Muscle of arm (tissue), 14 donors: ENCODE results near the gene GSAP. TPM values are rescaled to one million over a fixed set of nuclear protein-coding genes. Genes with fewer than 3 reads are reported as not detected.
A peak's percentile ranks its signal among the peaks of the same experiment; 100 is the strongest.
"Not testable (repeated sequence)": the region's sequence is repeated elsewhere in the genome, so short reads cannot be mapped to it uniquely, and the experiment has no call there.

ENCODE experiments used
- DNase-seq: peaks from one replicate; pipeline ENCODE4 v3.0.0-alpha.2; 2013
- long read RNA-seq, 11 donors: transcript quantifications; one replicate each; lab custom pipeline, GENCODE V29; 2026
- polyA plus RNA-seq, 12 donors: library from polyadenylated mRNA; unstranded; fragments of 120-200 nt; gene quantifications; one replicate each; pipeline ENCODE4 v1.2.1, GENCODE V29; 2013; ENCODE audit not compliant: insufficient read length in 12 of 12

GSAP gene, protein sequence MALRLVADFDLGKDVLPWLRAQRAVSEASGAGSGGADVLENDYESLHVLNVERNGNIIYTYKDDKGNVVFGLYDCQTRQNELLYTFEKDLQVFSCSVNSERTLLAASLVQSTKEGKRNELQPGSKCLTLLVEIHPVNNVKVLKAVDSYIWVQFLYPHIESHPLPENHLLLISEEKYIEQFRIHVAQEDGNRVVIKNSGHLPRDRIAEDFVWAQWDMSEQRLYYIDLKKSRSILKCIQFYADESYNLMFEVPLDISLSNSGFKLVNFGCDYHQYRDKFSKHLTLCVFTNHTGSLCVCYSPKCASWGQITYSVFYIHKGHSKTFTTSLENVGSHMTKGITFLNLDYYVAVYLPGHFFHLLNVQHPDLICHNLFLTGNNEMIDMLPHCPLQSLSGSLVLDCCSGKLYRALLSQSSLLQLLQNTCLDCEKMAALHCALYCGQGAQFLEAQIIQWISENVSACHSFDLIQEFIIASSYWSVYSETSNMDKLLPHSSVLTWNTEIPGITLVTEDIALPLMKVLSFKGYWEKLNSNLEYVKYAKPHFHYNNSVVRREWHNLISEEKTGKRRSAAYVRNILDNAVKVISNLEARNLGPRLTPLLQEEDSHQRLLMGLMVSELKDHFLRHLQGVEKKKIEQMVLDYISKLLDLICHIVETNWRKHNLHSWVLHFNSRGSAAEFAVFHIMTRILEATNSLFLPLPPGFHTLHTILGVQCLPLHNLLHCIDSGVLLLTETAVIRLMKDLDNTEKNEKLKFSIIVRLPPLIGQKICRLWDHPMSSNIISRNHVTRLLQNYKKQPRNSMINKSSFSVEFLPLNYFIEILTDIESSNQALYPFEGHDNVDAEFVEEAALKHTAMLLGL
- 10 to 100 TPM in 2 of 12 donors, 1 to 10 TPM in 9, not detected in 1; 3.5 to 19.3 (median 5.3) TPM for polyA plus RNA-seq
- long read RNA-seq, donor 1 = 0 reads
- long read RNA-seq, donor 2 = 0 reads
- long read RNA-seq, donor 3 = 0 reads
- long read RNA-seq, donor 4 = 0 reads
- long read RNA-seq, donor 5 = 0 reads
- long read RNA-seq, donor 6 = 0 reads
- long read RNA-seq, donor 7, partial matches to known transcripts = 0 of 2 reads
- long read RNA-seq, donor 7, other reads (novel, unspliced or antisense) = 0 of 2 reads
- long read RNA-seq, donor 8 = 0 reads
- long read RNA-seq, donor 9 = 0 reads
- long read RNA-seq, donor 10 = 0 reads
- long read RNA-seq, donor 11 = 0 reads

DNA sequence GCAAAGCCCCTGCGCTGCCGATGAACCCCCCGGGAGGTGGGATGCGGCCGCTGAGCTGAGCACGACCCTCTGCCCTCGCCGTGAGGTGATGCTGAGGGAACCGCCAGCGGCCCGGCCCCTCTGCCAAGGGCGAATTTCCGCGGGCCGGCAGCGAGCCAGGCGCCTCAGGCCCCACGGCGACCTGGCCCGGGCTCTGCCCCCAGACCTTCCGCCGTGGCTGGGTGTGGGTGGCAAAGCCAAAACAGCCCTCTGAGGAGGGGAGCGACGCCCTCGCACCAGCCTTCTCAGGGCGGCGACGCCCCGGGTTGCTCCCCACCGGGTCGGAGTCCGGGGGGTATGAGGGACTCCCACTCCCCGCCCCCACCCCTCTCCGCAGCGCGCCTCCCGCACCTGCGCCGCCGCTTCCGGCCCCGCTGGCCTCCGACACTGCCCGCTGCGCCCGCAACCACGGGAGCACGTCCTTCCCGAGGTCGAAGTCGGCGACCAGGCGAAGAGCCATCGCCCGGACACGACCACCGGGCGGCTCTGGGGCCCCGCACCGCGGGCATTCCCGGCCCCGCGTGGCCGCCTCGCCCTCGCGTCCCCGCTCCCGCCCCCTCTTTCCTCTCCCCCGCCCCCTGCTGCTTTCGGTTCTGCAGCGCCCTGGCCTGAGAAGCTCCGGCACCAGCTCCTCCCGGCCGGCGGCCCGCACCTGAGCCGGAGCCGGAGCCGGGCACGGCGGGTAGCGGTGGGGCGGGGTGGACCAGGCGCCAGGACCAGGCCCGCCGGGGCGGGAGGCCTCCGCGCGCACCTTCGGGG, at the start of gene GSAP:
GSAP (minus strand) TSS at position 527 of the 798 bp plus-strand sequence; CDS start at position 499, 28 bp downstream.
- DNase-seq = no peak

DNA sequence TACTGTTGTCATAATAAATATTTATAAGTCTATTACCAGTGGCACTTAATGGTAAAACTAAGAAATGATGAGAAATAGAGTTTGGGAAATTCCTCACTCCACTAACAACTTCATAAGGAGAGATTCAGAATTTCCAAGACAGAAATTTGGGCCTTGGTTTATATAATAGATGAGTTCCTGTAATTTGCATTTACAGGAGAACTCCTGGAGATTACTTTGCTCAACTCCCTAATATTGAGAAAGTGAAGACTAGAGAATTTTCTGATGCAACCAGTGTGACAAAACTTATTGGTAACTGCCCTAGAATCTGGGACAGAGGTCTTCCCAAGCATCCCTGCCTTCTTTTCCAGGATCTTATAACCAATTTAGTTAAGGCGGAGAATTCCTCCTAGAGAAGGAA, 49.1 kb upstream of the GSAP start:
- no peak for DNase-seq

DNA sequence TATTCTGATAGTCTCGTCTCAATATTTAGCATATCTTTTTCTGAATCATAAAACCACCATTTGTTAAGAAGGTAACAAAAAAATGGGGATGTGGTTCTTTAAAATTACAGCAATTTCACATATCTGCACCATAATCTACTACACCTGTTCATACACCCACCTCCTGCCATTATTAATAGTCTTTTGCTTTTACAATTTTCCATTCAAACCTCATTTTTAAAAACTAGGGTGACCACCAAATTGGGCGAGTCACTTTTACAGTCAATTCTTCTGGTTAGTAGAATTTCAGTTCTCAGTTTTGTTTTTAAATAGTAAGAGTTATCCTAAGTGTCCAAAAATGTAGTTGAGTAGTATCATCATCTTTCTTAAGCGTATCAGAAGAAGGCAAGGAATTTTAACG, 48.4 kb upstream of the GSAP start:
- DNase-seq = no peak

GRCh38 chr7:77463632-77464031, 47.5 kb upstream of the GSAP start:
- not testable (repeated sequence) for DNase-seq

DNA sequence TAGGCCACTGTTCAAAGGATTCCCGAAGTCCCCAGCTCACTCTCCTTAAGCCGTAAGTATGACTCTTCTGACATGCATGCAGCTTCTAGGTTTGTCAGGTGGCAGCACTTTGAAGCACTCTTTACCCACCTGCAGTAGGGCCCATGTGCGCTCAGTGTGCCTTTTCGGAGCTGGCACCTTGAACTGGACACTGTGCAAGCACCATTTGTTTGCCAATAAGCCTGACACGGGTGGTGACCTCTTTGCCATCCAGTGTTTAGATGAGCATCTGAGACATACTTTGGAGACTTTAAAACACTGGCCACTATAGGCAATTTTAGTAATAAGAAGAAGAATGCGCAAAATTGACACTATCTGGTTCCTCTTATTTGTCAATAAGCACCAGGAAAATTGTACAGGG, 45.7 kb upstream of the GSAP start:
- no peak for DNase-seq

GRCh38 chr7:77461246-77461645, 45.1 kb upstream of the GSAP start:
- no peak for DNase-seq

DNA sequence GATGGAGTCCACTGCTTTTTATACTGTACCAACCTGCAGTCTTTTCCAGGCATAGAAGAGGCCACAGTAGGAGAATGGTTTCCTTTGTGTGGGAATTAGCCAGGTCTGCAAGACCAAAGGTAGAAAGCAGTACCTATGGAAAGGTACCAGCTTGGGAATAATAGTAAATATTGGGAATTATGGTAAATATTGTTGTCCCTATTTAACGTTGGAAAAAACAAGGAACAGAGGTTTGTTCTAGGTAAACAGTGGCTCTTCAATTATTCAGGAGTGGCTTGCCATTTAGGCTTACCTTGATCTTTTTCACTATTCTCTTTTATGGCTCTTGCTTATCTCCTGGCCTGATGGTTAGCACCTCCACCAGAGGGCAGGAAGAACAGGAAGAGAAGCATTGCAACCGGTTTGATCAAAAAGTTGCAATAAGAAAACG, 43.9 kb upstream of the GSAP start:
- DNase-seq = no peak

- DNase-seq = no peak
These were observed 43.2 kb upstream of the GSAP start for GRCh38 chr7:77459311-77459726.

DNA sequence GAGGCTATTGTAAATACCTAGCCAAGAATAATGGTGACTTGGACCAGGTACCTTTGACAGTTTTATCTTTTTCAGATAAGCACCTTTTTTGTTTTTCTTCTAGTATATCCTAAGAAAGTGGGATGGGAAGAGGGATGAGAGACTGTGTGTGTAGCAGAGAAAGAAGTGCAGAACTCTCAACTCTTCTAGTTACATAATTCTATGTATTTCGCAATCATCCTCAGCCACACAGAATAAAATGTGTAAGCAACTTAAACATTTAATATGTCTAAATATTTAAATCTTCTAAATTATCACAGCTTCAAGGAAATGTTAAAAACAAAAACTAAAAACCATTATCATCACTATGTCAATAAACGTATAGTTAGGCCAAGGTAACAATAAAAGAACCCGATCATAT, 42.6 kb upstream of the GSAP start:
- no peak for DNase-seq

DNA sequence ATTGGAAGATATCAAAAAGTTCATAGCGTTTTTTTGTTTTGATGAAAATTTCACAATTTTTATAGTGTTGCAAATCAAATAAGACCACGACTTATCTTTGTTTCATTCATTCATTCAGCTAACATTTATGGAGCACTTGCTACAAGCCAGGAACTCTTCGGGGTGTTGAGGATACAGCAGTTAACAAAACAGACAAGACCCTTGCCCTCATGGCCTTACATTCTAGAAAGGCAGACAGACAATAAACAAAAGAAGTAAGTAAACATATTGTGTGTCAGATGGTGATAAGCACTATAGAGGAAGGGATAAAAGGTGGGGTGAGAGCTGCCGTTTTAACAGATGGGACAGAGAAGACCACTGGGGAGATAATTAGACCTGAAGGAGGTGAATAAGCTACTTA, 41.6 kb upstream of the GSAP start:
- no peak for DNase-seq

DNA sequence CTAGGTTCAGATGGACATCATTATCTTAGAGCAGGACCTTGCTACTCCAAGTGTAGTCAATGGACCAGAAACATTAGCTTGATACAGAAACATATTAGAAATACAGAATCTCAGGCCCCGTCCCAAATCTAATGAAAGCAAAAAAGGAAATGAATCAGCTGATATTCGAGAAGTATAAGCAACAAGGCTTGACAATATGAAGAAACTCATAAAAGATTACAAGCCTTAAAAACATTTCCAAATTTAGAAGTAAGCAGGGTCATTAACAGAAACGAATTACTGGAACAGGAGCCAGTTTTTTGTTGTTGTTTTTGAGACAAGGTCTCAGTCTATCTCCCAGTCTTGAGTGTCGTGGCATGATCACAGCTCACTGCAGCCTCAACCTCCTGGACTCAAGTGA, 40.5 kb upstream of the GSAP start:
- no peak for DNase-seq

GRCh38 chr7:77455321-77455720, 39.2 kb upstream of the GSAP start:
- DNase-seq = peak; percentile 31

DNA sequence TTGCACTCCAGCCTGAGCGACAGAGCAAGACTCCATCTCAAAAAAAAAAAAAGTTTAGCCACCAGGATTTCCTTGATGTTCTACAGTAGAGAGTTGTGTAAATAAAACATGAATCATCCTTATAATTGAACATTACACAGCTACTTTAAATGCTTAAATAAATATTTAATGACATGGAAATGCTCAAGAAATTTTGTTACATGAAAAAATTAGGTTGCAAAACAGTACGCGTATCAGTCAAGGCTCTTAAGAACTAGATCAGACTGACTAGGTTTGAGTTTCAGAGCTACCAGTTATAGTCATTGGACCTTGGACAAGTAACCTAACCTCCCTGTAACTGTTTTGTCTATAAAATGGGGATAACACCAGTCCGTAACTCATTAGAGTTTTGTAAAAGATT, 38.7 kb upstream of the GSAP start:
- DNase-seq = no peak

GRCh38 chr7:77453531-77453930, 37.4 kb upstream of the GSAP start:
- no peak for DNase-seq

DNA sequence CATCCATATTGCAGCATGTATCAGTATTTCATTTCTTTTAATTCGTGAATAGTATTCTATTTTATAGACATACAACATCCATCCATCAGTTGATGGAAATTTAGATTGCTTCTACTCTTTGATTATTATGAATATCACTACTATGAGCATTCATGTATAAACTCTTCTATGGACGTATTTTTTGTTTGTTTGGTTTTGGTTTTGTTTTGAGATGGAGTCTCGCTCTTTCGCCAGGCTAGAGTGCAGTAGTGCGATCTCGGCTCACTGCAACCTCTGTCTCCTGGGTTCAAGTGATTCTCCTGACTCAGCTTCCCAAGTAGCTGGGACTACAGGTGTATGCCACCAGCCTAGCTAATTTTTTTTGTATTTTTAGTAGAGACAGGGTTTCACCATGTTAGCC, 35.8 kb upstream of the GSAP start:
- DNase-seq = not testable (repeated sequence)

GRCh38 chr7:77450613-77451012, 34.5 kb upstream of the GSAP start:
- DNase-seq = no peak

GRCh38 chr7:77450054-77450453, 33.9 kb upstream of the GSAP start:
- DNase-seq = no peak

DNA sequence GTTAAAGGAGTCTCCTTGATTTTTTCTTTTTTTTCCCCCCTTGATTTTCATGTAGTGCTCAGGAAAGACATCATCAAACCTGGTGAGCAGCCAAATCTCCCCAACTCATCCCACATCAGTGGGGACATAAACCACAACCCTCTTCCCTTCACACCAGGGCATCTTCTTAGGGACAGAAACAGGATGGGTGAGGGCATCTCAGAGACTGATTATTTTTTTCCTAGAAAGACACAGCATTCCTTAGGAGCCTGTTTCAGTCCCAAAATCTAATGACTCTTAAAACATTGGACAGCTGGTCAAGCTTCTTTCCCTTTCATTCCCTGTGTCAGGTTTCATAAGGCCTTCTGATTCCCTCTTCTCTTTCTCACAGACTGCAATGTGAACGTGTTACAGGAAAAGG, 31.5 kb upstream of the GSAP start:
- DNase-seq = no peak

DNA sequence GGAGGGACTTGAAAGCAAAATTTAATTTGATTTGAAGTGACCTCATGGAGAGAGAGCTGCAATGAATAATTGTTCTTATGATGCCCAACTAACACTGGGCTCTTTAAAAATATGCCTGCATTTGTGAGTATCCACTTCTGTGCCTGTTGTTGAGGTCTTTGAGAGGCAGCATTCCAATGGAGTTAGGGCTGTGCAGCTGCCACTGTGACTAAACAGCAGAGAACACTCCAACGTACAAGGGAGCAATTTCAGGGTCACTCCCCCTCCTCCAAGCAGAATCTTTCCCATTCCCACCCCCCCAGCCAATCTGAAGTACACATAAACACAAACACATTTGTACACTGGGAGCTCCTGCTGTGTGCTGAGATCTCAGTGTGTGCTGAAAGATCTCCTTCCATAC, 28.0 kb upstream of the GSAP start:
- DNase-seq = no peak

GRCh38 chr7:77443042-77443441, 26.9 kb upstream of the GSAP start:
- DNase-seq = no peak

- DNase-seq = no peak
These were observed 26.5 kb upstream of the GSAP start for GRCh38 chr7:77442636-77443035.
